Endodermal cell (in vitro differentiated cells): ENCODE data around the gene AOPEP. TPM values are rescaled to one million over a fixed set of nuclear protein-coding genes. Genes with fewer than 3 reads are reported as not detected.

ENCODE experiments used
- DNase-seq: peaks from one replicate; pipeline ENCODE4 v3.0.0-alpha.2; 2017
- H3K27ac ChIP-seq: 2 replicates; pipeline ENCODE4 v1.5.1; 2013; ENCODE audit warnings: mild to moderate bottlenecking, low read depth, low read length, moderate library complexity
- H3K27me3 ChIP-seq: 2 replicates; pipeline ENCODE4 v1.6.1; 2013; ENCODE audit warnings: mild to moderate bottlenecking, low read length, moderate library complexity; ENCODE audit not compliant: insufficient read depth, control insufficient read depth, poor library complexity, severe bottlenecking
- H3K36me3 ChIP-seq: 2 replicates; pipeline ENCODE4 v1.7.0; 2013; ENCODE audit warnings: mild to moderate bottlenecking, low read length, moderate library complexity; ENCODE audit not compliant: control insufficient read depth, insufficient read depth
- H3K4me1 ChIP-seq: one replicate; pipeline ENCODE4 v1.7.0; 2013; ENCODE audit warnings: low read length; ENCODE audit not compliant: control insufficient read depth, insufficient read depth
- H3K4me3 ChIP-seq: 2 replicates; pipeline ENCODE4 v1.5.1; 2013; ENCODE audit warnings: mild to moderate bottlenecking, low read length, moderate library complexity
- H3K9ac ChIP-seq: 2 replicates; pipeline ENCODE4 v1.6.1; 2013; ENCODE audit warnings: mild to moderate bottlenecking, low read length, moderate library complexity; ENCODE audit not compliant: poor library complexity, severe bottlenecking; ENCODE audit errors: extremely low read depth
- H3K9me3 ChIP-seq: 2 replicates; pipeline ENCODE4 v1.6.1; 2013; ENCODE audit warnings: mild to moderate bottlenecking, low read length, moderate library complexity; ENCODE audit not compliant: control insufficient read depth
- H3K27ac Mint-ChIP-seq: 2 replicates; pipeline ENCODE4 v1.8.0; 2020; ENCODE audit warnings: mixed read lengths
- H3K27me3 Mint-ChIP-seq: 2 replicates; pipeline ENCODE4 v1.8.0; 2021; ENCODE audit warnings: mild to moderate bottlenecking, mixed read lengths; ENCODE audit not compliant: insufficient read depth
- H3K36me3 Mint-ChIP-seq: 2 replicates; pipeline ENCODE4 v1.8.0; 2020; ENCODE audit warnings: low read depth, mixed read lengths
- H3K4me1 Mint-ChIP-seq: 2 replicates; pipeline ENCODE4 v1.8.0; 2020; ENCODE audit warnings: mixed read lengths
- H3K4me3 Mint-ChIP-seq: 2 replicates; pipeline ENCODE4 v1.8.0; 2020; ENCODE audit warnings: mild to moderate bottlenecking, moderate library complexity, mixed read lengths
- H3K9me3 Mint-ChIP-seq: 2 replicates; pipeline ENCODE4 v1.8.0; 2020; ENCODE audit warnings: mild to moderate bottlenecking, mixed read lengths
- CTCF ChIP-seq: fragments of 200-600 bp; sonication (generic); conservative IDR thresholded peaks from 2 replicates; pipeline ENCODE4 v1.5.0; 2021; ENCODE audit warnings: antibody characterized with exemption, mild to moderate bottlenecking
- WGBS, 2 experiments: methylation state at CpG; one replicate each; pipeline versions ENCODE4 v1.1.5 to v1.1.7; 2013; ENCODE audit warnings: missing lambda C conversion rate in 2 of 2, mixed read lengths in 1 of 2; ENCODE audit not compliant: insufficient coverage in 1 of 2, insufficient read length in 1 of 2; 5-methylcytosine and 5-hydroxymethylcytosine counted together
- total RNA-seq, 2 donors: library from RNA; stranded (reverse); fragmentation: NEBNext Ultra II Directional in 1 of 2; extraction: Animal tissue kit (Norgen Biotek cat#: 25700) in 1 of 2; gene quantifications; 2 replicates in 1 of 2; 3 replicates in 1 of 2; pipeline ENCODE4 v1.2.1, GENCODE V29; 2021

AOPEP gene
- total RNA-seq, 2 donors from 2014 or later = 23.4 to 33.7 TPM

GRCh38 chr9:95007226-95007869, 280.8 kb downstream of the AOPEP start:
- TF ChIP-seq CTCF = no peak
- no peak overlapping the region for H3K9ac ChIP-seq
- Mint-ChIP-seq H3K4me3 (no peak overlapping the region), H3K4me1 (peaks cover 2% of the 10 kb centered on the region), H3K36me3 (peaks cover 7% of the 10 kb centered on the region), H3K27me3 (peaks cover 41% of the 10 kb centered on the region), H3K9me3 (no peaks in the 10 kb centered on the region), H3K27ac (no peak overlapping the region)
- no peaks in the 10 kb centered on the region for H3K36me3 ChIP-seq
- no peaks in the 10 kb centered on the region for H3K4me1 ChIP-seq
- no peak overlapping the region for H3K4me3 ChIP-seq
- peaks cover 34% of the 10 kb centered on the region for H3K27me3 ChIP-seq
- DNase-seq = no peak
- H3K27ac ChIP-seq = no peak overlapping the region
- 92 to 98% methylated on average over 2 to 5 of the region's 5 CpGs for WGBS, 2 experiments
- no peaks in the 10 kb centered on the region for H3K9me3 ChIP-seq

DNA sequence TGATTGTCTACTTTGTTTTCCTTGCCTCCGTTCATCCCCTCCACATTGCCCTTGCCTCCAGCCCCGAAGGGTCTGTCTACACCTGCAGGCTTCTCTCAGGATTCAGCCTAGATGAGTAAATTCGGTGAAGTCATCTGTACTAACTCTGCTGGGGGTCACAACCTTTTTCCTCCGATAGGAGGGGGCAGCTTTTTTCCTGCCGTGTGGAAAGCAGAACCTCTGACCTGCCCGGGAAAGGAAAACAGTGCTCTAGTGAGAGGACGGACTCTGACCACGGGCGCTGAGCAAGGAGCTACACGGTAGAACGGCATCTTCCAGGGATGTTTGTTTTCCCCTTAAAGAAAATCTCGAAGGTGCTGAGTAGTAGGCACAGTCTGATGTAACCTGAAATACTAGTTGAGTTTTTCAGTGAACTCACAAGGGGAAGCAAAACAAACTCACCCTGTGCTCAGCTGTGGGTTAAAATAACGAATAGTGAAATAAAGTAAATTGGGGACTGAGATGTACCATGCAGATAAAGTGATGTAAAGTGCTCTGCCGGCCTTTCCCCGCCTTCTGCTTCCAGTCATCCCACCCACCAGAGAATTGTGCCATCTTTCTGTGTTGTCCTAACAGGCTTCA, 281.8 kb downstream of the AOPEP start:
- peaks cover 32% of the 10 kb centered on the region for H3K27me3 Mint-ChIP-seq
- H3K36me3 ChIP-seq = no peaks in the 10 kb centered on the region
- 80 to 86% methylated on average over 14 to 15 of the region's 15 CpGs for WGBS, 2 experiments
- DNase-seq = no peak
- no peak overlapping the region for H3K4me3 ChIP-seq
- H3K4me3 Mint-ChIP-seq = no peak overlapping the region
- TF ChIP-seq CTCF = no peak
- peaks cover 2% of the 10 kb centered on the region for H3K4me1 Mint-ChIP-seq
- H3K9ac ChIP-seq = no peak overlapping the region
- peaks cover 24% of the 10 kb centered on the region for H3K27me3 ChIP-seq
- no peak overlapping the region for H3K27ac Mint-ChIP-seq
- no peaks in the 10 kb centered on the region for H3K4me1 ChIP-seq
- H3K9me3 ChIP-seq = no peaks in the 10 kb centered on the region
- no peaks in the 10 kb centered on the region for H3K9me3 Mint-ChIP-seq
- peaks cover 7% of the 10 kb centered on the region for H3K36me3 Mint-ChIP-seq
- H3K27ac ChIP-seq = no peak overlapping the region

- no peaks in the 10 kb centered on the region for H3K9me3 ChIP-seq
- Mint-ChIP-seq H3K27ac (no peak overlapping the region), H3K4me3 (no peak overlapping the region), H3K36me3 (peaks cover 7% of the 10 kb centered on the region), H3K4me1 (no peaks in the 10 kb centered on the region), H3K27me3 (peaks cover 23% of the 10 kb centered on the region), H3K9me3 (no peaks in the 10 kb centered on the region)
- H3K27me3 ChIP-seq = peaks cover 15% of the 10 kb centered on the region
- no peak overlapping the region for H3K9ac ChIP-seq
- WGBS, 2 experiments = 96 to 100% methylated on average over 4 to 5 of the region's 5 CpGs
- H3K36me3 ChIP-seq = peaks cover 2% of the 10 kb centered on the region
- no peak for TF ChIP-seq CTCF
- no peaks in the 10 kb centered on the region for H3K4me1 ChIP-seq
- DNase-seq = no peak
- H3K4me3 ChIP-seq = no peak overlapping the region
- H3K27ac ChIP-seq = no peak overlapping the region
Measured at GRCh38 chr9:95009459-95009858, 283.0 kb downstream of the AOPEP start.
